Stimulated activated CD8-positive, alpha-beta memory T cell treated with anti-CD3 and anti-CD28 coated beads, Interleukin-4, amount 100 ng/mL, for 48 hours (primary cell): ENCODE measurements around the gene PPEF2.

Experiments
- DNase-seq: peaks from one replicate; pipeline ENCODE4 v3.0.0-alpha.2; 2020

PPEF2 gene

GRCh38 chr4:75831856-75832405 is 70.3 kb downstream of the PPEF2 start:
- no peak for DNase-seq

GRCh38 chr4:75830906-75831305 is 71.3 kb downstream of the PPEF2 start:
- no peak for DNase-seq

DNA sequence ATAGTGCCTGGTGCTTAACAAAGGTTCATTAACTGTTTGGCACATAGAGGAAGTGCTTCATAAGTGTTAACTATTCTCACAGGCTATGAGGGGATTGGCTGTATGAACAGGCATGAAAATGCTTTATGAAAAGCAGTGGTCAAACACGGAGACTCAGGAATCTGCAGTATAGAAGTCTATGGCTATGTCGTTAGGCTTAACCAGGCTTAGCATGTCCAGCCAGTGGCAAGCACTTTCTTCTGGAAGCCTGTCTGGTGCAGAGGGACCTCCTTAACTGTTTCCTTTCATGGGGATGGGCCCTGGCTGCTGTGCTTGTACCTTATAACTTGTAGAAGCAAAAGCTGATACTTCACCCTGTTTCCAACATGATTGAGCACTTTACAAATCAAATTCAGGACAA is 78.4 kb downstream of the PPEF2 start:
- DNase-seq, result no peak

DNA sequence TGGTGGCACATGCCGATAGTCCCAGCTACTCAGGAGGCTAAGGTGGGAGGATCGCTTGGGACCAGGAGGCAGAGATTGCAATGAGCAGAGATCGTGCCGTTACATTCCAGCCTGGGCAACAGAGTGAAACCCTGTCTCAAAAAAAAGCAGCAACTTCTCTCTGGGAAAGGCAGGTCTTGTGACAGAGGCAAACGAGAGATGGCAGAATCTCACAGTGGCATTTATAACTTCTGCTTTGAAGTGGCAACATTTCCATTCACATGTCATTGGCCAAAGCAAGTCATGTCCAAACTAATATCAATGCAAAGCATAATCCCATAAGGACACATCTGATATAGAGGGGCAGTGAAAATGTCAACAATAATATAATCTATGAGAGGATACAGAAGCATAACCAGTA is 79.8 kb downstream of the PPEF2 start:
- DNase-seq, result no peak

DNA sequence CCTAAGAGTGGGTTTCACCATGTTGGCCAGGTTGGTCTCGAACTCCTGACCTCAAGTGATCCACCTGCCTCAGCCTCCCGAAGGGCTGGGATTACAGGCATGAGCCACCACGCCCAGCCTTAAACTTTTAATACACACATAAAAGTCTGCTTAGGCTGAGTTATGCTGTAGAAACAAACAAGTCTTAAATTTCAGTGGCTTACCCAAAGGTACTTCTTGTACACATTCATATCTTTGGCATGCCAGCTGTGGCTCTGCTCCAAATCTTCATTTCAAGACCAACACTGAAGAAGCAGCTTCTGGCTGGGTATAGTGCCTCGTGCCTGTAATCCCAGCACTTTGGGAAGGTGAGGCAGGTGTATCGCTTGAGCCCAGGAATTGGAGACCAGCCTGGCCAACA is 80.3 kb downstream of the PPEF2 start:
- no peak for DNase-seq

DNA sequence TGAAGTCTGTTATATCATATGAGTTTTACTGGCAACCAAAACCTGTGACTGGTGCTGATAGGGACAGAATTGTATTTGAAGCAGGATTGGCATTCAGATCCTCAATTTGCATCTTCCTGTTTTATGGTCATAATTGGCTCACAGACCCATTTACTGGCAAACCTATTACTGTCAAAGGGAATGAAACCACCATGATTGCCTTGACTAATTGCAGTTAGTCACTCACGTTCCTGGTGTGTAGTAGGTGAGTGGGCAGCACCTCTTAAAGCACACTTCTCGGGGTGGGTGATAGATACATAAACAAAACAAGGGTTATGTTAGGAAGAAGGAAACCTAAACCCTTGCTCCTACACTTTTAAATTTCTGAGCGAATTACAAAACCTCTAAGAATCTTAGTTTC is 81.0 kb downstream of the PPEF2 start:
- no peak for DNase-seq

GRCh38 chr4:75820676-75821075 is 81.6 kb downstream of the PPEF2 start:
- DNase-seq, result no peak

GRCh38 chr4:75820197-75820596 is 82.1 kb downstream of the PPEF2 start:
- no peak for DNase-seq

GRCh38 chr4:75819121-75819520 is 83.1 kb downstream of the PPEF2 start:
- no peak for DNase-seq

DNA sequence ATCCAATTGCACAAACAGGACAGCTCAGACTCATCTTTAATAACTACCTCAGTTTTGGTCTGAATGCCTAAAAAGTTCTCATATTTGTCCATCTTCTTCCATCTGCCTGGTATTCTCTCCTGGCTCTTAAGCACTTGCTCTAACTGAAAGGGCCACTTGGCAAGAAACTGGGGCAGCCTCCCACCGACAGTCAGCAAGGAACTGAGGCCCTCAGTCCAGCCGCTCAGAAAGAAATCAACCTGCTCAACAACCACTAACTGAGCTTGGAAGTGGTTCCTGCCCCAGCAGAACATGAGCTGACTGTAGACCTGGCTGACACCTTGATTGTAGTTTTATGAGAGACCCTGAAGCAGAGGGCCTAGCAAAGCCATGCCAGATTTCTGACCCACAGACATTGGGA is 84.4 kb downstream of the PPEF2 start:
- no peak for DNase-seq
